Measurements from ENCODE around the gene LORICRIN.

Gene LORICRIN

GRCh38 chr1:153307221-153307600 is 47.7 kb downstream of the LORICRIN start:
- DNase-seq: no peak

- no peak for DNase-seq
These were observed 49.1 kb downstream of the LORICRIN start for GRCh38 chr1:153308540-153308939.

- DNase-seq: no peak
These were observed 50.0 kb downstream of the LORICRIN start for GRCh38 chr1:153309441-153309840.

GRCh38 chr1:153310526-153310925 is 51.0 kb downstream of the LORICRIN start:
- DNase-seq: no peak

Measured in NCI-H748 treated with DMSO at 0.1 percent for 48 hours (cell line).